Anterior cingulate cortex (tissue), 58 donors: ENCODE data around the gene CCL3.
A peak's percentile ranks its signal among the peaks of the same experiment; 100 is the strongest.
"Not testable (repeated sequence)": the region's sequence is repeated elsewhere in the genome, so short reads cannot be mapped to it uniquely, and the experiment has no call there.

Experiments
- DNase-seq, 58 donors: peaks; one replicate each; lab custom pipeline; 2025; lab: John Stamatoyannopoulos, UW

Gene CCL3

GRCh38 chr17:36089888-36090836 is at the start of gene CCL3:
TSS of gene CCL3 (minus strand) at chr17:36090143. CDS start at chr17:36090058, 85 bp downstream.
- DNase-seq, result peak in 6 of 58 donors; percentile 2 to 48 (median 24)

- DNase-seq, result no peak
Measured at GRCh38 chr17:36136439-36136838, 46.5 kb upstream of the CCL3 start.

GRCh38 chr17:36136036-36136435 is 46.1 kb upstream of the CCL3 start:
- no peak for DNase-seq

- no peak for DNase-seq
Measured at GRCh38 chr17:36135465-36135864, 45.5 kb upstream of the CCL3 start.

GRCh38 chr17:36133602-36134236 is 43.8 kb upstream of the CCL3 start:
- no peak for DNase-seq

GRCh38 chr17:36132421-36132831 is 42.5 kb upstream of the CCL3 start:
- no peak for DNase-seq

- DNase-seq, result no peak
Measured at GRCh38 chr17:36131931-36132330, 42.0 kb upstream of the CCL3 start.

- no peak for DNase-seq
Measured at GRCh38 chr17:36131421-36131820, 41.5 kb upstream of the CCL3 start.

- DNase-seq, result no peak
Measured at GRCh38 chr17:36130346-36130745, 40.4 kb upstream of the CCL3 start.

- DNase-seq, result no peak
Measured at GRCh38 chr17:36129616-36130015, 39.7 kb upstream of the CCL3 start.

- no peak for DNase-seq
Measured at GRCh38 chr17:36128411-36128978, 38.6 kb upstream of the CCL3 start.

- DNase-seq, result no peak
Measured at GRCh38 chr17:36127911-36128310, 38.0 kb upstream of the CCL3 start.

- no peak for DNase-seq
Measured at GRCh38 chr17:36127199-36127893, 37.4 kb upstream of the CCL3 start.

GRCh38 chr17:36124879-36125824 is 35.2 kb upstream of the CCL3 start:
- no peak for DNase-seq

- DNase-seq, result no peak
Measured at GRCh38 chr17:36123431-36123830, 33.5 kb upstream of the CCL3 start.

- DNase-seq, result not testable (repeated sequence)
Measured at GRCh38 chr17:36121099-36121498, 31.2 kb upstream of the CCL3 start.

- no peak for DNase-seq
Measured at GRCh38 chr17:36120221-36120620, 30.3 kb upstream of the CCL3 start.

GRCh38 chr17:36118477-36119353 is 28.8 kb upstream of the CCL3 start:
- DNase-seq, result no peak
